NB4 (cell line): Measurements from ENCODE around the gene PPFIBP2.

ENCODE experiments used
- DNase-seq: peaks from one replicate; pipeline ENCODE4 v3.0.0; 2010; ENCODE audit warnings: low read depth
- H3K4me3 ChIP-seq: one replicate; pipeline ENCODE4 v1.5.1; 2011; ENCODE audit warnings: mild to moderate bottlenecking, low read depth, low read length, moderate library complexity
- CTCF ChIP-seq: IDR thresholded peaks from one replicate; pipeline ENCODE4 v1.5.1; 2012; ENCODE audit warnings: low read depth, low read length
- MYC ChIP-seq: IDR thresholded peaks from 2 replicates; pipeline ENCODE4 v1.6.1; 2011; ENCODE audit warnings: low read depth, low read length
- POLR2A ChIP-seq: IDR thresholded peaks from 2 replicates; pipeline ENCODE4 v1.6.1; 2011; ENCODE audit warnings: mild to moderate bottlenecking; ENCODE audit not compliant: insufficient read length; ENCODE audit errors: extremely low read depth
- TF ChIP-seq, protein P1 (sequence below): IDR thresholded peaks from 2 replicates; pipeline ENCODE4 v1.6.1; 2011; ENCODE audit warnings: low read depth, low read length

The PPFIBP2 gene

GRCh38 chr11:7585816-7586215, 72.0 kb downstream of the PPFIBP2 start:
- no peak for TF ChIP-seq MYC
- TF ChIP-seq, protein P1, sequence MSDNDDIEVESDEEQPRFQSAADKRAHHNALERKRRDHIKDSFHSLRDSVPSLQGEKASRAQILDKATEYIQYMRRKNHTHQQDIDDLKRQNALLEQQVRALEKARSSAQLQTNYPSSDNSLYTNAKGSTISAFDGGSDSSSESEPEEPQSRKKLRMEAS, result no peak
- no peak for TF ChIP-seq POLR2A
- TF ChIP-seq CTCF, result no peak
- no peak overlapping the region for H3K4me3 ChIP-seq
- DNase-seq, result no peak

GRCh38 chr11:7586376-7586775, 72.6 kb downstream of the PPFIBP2 start:
- no peak for TF ChIP-seq CTCF
- TF ChIP-seq, protein P1, result no peak
- no peak for TF ChIP-seq POLR2A
- no peak for TF ChIP-seq MYC
- no peak for DNase-seq
- no peak overlapping the region for H3K4me3 ChIP-seq

DNA sequence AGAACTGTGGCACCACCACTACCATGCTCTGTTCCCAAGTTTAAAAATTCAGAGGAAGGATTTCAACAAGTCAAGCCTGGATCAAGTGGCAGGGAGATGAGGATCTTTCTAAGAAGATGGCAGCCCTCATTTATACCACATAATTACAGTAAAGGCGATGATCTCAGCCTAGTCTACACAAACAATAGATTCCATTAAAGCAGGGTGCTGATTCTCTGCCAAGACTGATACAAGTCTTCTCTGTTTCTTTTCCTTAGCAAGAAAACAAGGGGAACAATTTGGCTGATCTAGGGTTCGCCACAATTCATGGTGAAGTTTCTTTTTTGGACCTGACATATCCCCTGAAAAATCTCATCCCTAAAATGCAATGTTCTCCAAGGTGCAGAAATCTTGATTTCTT, 73.9 kb downstream of the PPFIBP2 start:
- H3K4me3 ChIP-seq, result no peak overlapping the region
- TF ChIP-seq CTCF, result no peak
- TF ChIP-seq MYC, result no peak
- TF ChIP-seq POLR2A, result no peak
- TF ChIP-seq, protein P1, result no peak

DNA sequence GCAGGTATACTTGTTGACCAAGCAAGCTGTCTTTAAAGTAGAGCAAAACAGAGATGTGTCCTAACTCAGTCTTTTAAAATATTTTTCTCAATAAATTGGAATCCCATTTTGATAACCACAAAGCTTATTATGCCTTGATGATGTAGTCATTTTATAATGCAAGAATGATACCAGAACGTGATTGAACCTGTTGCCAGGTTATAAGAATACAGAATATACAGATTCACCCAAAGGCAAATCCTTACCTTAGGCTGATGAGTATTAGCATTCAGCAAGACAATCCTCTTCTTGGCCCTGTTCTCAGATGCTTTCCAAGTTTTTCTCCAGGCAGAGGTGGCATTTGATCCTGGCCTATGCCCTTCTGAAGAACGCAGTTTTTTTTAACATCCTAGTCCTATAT, 76.1 kb downstream of the PPFIBP2 start:
- no peak for DNase-seq
- TF ChIP-seq MYC, result no peak
- no peak for TF ChIP-seq CTCF
- no peak for TF ChIP-seq POLR2A
- TF ChIP-seq, protein P1, result no peak
- H3K4me3 ChIP-seq, result no peak overlapping the region

More for the DNA sequence above, 73.9 kb downstream of the PPFIBP2 start:
- DNase-seq, result no peak

DNA sequence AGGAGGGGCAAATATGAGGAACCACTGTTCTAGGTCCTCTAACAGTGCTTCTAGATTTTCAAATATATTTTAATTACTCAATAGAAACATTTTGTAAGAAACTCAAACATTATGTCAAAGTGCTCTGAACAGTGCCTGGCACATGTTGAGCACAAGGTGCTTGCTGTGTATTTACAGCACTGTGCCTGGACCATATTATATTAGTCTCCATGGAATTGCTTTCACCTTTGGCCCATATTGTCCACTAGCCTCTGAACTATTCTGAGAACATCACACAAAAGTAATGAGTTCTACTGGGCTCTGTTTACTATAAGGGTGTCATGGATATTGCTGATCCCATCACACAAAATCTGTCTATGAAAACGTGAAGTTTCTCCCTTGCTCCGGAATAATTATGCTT, 76.7 kb downstream of the PPFIBP2 start:
- TF ChIP-seq, protein P1, result no peak
- TF ChIP-seq CTCF, result no peak
- no peak for TF ChIP-seq MYC
- no peak for TF ChIP-seq POLR2A
- no peak for DNase-seq
- no peak overlapping the region for H3K4me3 ChIP-seq
